ENCODE data around the gene IER5L.

DNA sequence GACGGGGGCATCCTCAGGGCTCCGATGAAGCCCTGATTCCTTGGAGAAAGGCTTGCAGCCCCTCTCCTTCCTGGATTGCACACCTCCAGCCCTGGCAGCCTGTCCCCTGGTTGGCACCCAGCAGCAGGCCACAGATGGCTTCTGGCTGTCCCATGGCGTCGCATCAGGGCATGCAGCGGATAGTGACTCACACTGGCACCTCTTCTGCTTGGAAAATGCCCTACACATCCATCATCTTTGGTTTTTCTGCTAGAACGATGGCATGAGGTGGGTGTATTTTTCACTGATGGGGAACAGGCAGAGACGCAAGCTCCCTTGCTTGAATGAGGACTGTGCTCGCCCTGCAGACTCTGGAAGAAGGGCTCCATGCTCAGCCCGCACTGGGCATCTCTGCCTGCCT, 23.2 kb upstream of the IER5L start:
- TF ChIP-seq, protein P1, sequence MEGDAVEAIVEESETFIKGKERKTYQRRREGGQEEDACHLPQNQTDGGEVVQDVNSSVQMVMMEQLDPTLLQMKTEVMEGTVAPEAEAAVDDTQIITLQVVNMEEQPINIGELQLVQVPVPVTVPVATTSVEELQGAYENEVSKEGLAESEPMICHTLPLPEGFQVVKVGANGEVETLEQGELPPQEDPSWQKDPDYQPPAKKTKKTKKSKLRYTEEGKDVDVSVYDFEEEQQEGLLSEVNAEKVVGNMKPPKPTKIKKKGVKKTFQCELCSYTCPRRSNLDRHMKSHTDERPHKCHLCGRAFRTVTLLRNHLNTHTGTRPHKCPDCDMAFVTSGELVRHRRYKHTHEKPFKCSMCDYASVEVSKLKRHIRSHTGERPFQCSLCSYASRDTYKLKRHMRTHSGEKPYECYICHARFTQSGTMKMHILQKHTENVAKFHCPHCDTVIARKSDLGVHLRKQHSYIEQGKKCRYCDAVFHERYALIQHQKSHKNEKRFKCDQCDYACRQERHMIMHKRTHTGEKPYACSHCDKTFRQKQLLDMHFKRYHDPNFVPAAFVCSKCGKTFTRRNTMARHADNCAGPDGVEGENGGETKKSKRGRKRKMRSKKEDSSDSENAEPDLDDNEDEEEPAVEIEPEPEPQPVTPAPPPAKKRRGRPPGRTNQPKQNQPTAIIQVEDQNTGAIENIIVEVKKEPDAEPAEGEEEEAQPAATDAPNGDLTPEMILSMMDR (IDR thresholded peaks at IDR 0.05): no peak
- TF ChIP-seq POLR2A (IDR thresholded peaks at IDR 0.05): no peak
- TF ChIP-seq EP300 (IDR thresholded peaks at IDR 0.05): no peak

All from ovary (tissue), 3 donors.